Dedifferentiated amniotic fluid mesenchymal stem cell (primary cell): ENCODE measurements around the gene BRD7.

Experiments used
- DNase-seq: peaks from one replicate; pipeline ENCODE4 v3.0.0-alpha.2; 2016; ENCODE audit errors: extremely low spot score

The BRD7 gene

GRCh38 chr16:50303605-50304466 is 65.0 kb downstream of the BRD7 start:
- DNase-seq: no peak

DNA sequence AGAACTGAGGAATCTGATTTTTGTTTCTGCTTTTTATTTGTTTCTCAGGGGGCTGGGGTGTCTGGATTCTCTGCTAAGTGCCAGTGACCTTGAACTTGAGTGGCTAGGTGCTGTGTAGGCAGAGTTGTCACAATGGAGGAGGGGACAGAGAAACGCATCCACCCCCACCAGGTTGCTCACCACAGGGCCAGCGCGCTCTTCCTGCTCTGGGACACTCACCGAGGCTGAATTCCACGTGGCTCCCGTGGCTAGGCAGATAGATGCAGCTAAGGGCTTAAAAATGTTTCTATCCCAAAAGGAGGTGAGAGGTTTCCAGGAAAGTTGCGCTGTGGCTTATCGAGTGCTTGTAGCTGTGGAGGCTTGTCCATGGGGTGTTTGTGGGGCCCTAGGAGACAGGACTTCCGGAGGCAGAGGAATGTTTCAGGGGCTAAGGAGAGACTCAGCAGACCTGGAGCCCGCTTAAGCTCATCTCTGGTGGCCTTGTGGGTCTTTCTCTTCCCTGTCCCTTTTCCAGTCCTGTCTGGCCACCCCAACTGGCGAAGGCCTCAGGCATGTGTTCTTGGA is 65.7 kb downstream of the BRD7 start:
- no peak for DNase-seq

- no peak for DNase-seq
Measured at GRCh38 chr16:50302472-50303005, 66.2 kb downstream of the BRD7 start.

GRCh38 chr16:50301626-50302471 is 66.9 kb downstream of the BRD7 start:
- no peak for DNase-seq

- no peak for DNase-seq
Measured at GRCh38 chr16:50300942-50301625, 67.7 kb downstream of the BRD7 start.

DNA sequence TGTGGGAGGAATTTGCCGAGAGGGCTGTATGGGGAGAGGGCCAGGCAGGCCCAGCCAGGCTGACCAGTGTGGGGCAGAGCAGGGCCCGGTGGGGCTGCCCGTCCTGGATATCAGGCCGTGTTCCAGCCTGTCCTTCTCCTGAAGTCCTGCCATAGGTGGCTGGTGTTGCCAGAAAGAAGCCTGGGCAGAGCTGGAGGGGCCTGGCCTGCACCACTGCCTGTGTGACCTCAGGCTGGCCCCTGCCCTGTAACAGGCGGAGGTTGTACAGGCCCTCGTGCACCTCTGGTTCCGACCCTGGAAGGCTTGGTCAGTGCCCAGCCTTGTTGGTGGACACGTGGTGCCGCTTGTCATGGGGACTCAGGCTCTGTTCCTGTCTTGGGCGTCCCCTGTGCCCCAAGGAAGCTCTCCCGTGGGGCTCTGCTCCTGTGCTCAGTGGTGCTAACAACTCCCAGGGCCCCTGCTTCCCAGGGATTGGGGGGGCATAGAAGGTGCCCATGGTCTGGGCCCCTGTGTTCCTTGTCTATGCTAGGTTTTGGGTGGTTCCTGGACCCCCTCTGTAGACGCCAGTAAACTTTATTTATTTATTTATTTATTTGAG is 69.2 kb downstream of the BRD7 start:
- DNase-seq: no peak

- no peak for DNase-seq
Measured at GRCh38 chr16:50298591-50299507, 69.9 kb downstream of the BRD7 start.

DNA sequence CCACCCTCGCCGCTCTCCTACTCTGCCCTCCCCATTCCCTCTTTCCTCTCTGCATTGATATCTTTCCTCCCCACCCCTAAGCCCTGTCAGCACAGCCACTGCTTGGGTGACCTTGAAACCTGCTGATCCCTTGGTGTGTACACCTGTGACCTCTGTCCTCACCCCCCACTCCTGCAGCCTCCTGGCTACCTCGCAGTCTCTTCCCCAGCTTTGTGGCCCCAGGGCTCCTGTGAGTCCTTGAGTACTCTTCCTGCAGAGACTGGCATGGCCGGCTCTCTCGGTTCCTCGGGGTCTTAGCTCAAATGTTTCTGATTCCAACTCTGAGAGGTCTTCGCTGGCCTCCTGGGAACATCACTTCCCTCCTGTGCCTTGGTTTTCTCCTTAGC is 70.7 kb downstream of the BRD7 start:
- DNase-seq: no peak

GRCh38 chr16:50297301-50298074 is 71.3 kb downstream of the BRD7 start:
- no peak for DNase-seq

- DNase-seq: no peak
Measured at GRCh38 chr16:50296807-50297206, 72.0 kb downstream of the BRD7 start.

- no peak for DNase-seq
Measured at GRCh38 chr16:50295541-50296132, 73.2 kb downstream of the BRD7 start.

DNA sequence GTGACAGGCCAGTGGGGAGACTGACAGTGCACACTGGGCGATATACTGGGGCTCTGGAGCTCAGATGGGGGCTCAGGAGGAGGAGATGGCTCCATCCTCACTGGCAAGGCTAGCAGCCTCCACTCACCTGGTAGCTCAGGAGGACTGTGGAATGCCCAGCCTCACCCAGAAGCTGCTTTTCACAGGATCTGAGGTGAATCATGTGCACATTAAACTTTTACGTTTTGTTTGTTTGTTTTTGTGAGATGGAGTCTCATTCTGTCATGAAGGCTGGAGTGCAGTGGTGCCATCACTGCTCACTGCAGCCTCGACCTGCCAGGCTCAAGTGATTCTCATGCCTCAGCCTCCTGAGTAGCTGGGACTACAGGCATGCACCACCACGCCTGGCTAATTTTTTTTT is 73.8 kb downstream of the BRD7 start:
- no peak for DNase-seq

DNA sequence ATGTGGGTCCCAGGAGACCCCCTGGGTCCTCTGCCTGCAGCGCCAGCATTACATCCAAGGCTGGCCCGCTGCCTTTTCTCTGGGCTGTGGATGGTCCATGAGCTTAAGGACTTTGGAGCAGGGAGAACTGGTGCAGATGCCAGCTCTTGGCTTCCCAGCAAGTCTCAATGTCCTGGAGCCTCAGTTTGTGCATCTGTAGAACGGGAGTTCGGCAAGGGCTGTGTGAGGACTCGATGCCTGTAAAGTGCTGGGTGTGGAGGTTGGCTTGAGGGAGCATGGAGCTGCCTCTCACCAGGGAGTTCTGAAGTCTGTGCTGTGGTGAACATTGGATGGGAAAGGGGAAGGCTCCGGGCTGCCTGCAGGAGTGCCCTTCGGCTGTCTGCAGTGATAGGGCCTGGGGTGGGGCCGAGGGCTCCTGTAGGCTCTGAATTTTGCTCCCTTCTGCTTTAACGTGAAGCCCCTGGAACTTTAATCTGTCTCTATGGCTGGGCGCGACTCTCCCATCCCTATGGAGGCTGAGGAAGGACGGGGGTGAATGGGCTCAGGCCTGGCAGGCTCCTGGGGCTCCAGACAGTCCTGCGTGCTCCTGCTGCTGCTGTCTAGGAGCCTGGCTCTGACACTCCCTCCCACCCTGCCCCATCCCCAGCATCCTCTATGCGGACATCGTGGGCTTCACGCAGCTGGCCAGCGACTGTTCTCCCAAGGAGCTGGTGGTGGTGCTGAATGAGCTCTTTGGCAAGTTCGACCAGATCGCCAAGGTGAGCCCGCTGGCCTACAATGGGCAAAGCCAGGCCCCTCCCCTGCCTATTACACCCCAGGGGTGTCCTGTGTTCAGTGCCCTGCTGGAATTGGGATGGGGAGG is 74.6 kb downstream of the BRD7 start:
- no peak for DNase-seq

DNA sequence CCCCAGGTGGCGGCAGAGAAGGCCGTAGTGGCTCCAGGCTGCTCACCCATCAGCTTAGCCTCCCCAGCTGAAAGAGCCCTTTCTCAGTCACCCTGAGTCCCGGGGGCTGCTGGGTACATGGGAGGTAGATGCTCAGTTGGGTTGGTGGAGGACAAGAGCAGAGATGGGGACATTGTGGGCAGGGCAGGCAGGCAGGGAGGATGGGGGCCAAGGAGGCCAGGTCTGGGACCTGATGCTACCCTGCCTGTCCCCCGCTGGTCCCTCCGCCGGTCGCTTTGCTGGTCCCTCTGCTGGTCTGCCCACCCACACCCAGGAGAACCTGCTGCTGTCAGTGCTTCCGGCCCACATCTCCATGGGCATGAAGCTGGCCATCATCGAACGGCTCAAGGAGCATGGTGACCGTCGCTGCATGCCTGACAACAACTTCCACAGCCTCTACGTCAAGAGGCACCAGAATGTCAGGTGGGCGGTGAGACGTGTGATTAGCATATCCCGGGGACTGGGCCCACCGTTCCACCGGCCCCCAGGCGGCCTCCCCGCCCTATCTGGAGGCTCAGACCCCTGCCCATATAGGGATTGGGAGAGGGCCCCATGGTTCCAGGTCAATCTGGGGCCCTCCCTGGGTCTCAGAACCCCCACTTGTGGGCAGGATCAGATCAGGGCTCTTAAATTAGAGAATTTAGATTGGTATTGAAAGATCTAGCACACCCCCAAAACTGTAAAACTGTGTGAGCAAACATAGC is 75.6 kb downstream of the BRD7 start:
- no peak for DNase-seq

- no peak for DNase-seq
Measured at GRCh38 chr16:50292566-50292948, 76.2 kb downstream of the BRD7 start.

DNA sequence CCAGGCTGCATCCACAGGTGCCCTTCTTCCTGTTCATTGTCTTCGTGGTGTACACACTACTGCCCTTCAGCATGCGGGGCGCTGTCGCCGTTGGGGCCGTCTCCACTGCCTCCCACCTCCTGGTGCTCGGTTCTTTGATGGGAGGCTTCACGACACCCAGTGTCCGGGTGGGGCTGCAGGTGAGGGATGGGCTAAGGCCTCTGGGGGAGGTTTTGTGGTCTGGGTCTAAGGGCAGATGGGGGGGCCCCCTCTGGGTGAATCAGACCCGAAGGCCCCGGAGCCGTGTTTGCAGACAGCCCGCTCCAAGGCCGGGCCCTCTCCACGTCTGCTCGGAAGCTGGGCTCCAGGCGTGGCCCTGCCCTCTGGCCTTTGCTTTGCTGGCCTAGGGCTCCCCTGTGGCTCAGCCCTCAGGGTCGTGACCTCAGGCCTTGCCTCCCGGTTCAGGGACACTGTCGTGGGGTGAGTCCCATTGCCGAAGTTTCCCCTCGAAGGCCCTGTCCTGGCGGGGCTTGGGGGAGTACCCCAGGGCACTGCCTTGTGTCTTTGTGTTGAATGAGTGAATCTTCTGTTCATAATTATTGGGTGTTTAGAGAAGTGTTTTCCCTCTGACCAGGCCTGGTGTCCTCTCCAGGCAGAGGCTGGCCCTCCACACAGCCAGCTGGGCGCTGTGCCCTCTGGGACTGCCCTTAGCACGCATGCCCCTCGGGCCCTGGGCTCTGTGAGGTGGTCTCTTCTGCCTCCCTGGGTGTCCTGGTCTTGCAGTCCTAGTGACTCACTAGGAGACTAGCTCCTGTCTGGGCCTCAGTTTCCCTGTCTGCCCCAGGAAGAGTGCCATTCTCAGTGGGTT is 76.8 kb downstream of the BRD7 start:
- DNase-seq: no peak

GRCh38 chr16:50290856-50291255 is 77.9 kb downstream of the BRD7 start:
- DNase-seq: no peak
